Stomach (tissue), 19 donors: Measurements from ENCODE around the gene TRAPPC3L. TPM values are rescaled to one million over a fixed set of nuclear protein-coding genes. Genes with fewer than 3 reads are reported as not detected.

Experiments
- DNase-seq, 2 donors: peaks; one replicate each; pipeline versions ENCODE4 v3.0.0 to v3.0.0-alpha.2; 2013 to 2019
- H3K27ac ChIP-seq, 5 donors: fragments of 200-600 bp in 4 of 5; sonication (generic) in 4 of 5; one replicate each; pipeline ENCODE4 v1.5.1; 2013 to 2019; ENCODE audit warnings: mild to moderate bottlenecking in 1 of 5, moderate library complexity in 1 of 5
- H3K27me3 ChIP-seq, 3 donors: fragments of 200-600 bp; sonication (generic); one replicate each; pipeline ENCODE4 v1.5.1; 2017 to 2019; ENCODE audit warnings: mixed run types in 1 of 3
- H3K36me3 ChIP-seq, 4 donors: fragments of 200-600 bp; sonication (generic); 1 replicate in 3 of 4; 2 replicates in 1 of 4; pipeline ENCODE4 v1.5.1; 2016 to 2019
- H3K4me1 ChIP-seq, 4 donors: fragments of 200-600 bp; sonication (generic); one replicate each; pipeline ENCODE4 v1.5.1; 2016 to 2019
- H3K4me3 ChIP-seq, 4 donors: fragments of 200-600 bp; sonication (generic) in 3 of 4; one replicate each; pipeline ENCODE4 v1.5.1; 2016 to 2019; ENCODE audit warnings: mild to moderate bottlenecking in 1 of 4
- H3K9me3 ChIP-seq, 4 donors: fragments of 200-600 bp; sonication (generic); one replicate each; pipeline ENCODE4 v1.5.1; 2016 to 2019
- EP300 ChIP-seq: sonication (generic); formaldehyde crosslinking; IDR thresholded peaks from one replicate; pipeline ENCODE4 v1.6.1; 2017; ENCODE audit warnings: antibody characterized with exemption
- POLR2A ChIP-seq, 4 donors: fragments of 450-650 bp; IDR thresholded peaks; one replicate each; pipeline ENCODE4 v1.6.1; 2016; ENCODE audit warnings: antibody characterized with exemption in 4 of 4, control low read depth in 2 of 4, mild to moderate bottlenecking in 1 of 4, moderate library complexity in 1 of 4
- POLR2AphosphoS5 ChIP-seq, 3 donors: sonication (generic); formaldehyde crosslinking; IDR thresholded peaks; one replicate each; pipeline ENCODE4 v1.6.1; 2016; ENCODE audit warnings: antibody characterized with exemption in 3 of 3
- whole genome bisulfite sequencing, 5 donors: extraction: QIAGEN DNeasy Blood & Tissue Kit in 3 of 5; methylation state at CpG; one replicate each; pipeline versions ENCODE4 v1.1.5 to v1.1.7; 2013 to 2018; 5-methylcytosine and 5-hydroxymethylcytosine counted together
- intact Hi-C: fragments of 100-400 bp; cut with DNase I; formaldehyde crosslinking; loops from one replicate; pipeline ENCODE4 v1.15.1; 2023; ENCODE audit warnings: low total_unique reads
- long read RNA-seq, 10 donors: transcript quantifications; one replicate each; lab custom pipeline, GENCODE V29; 2026
- polyA plus RNA-seq, 3 donors: library from polyadenylated mRNA; stranded (reverse); fragments of 200-250 nt; gene quantifications; one replicate each; pipeline ENCODE4 v1.2.3, GENCODE V29; 2013
- total RNA-seq, 5 donors: library from RNA; depleted of rRNA; stranded (reverse); fragments of >200 nt; gene quantifications; one replicate each; pipeline versions ENCODE4 v1.1.0 to v1.2.3, GENCODE V29; 2014 to 2016
- TF ChIP-seq, protein P1 (sequence below), 7 experiments: fragments of 450-650 bp in 4 of 7; fragments of 200-600 bp in 3 of 7; sonication (generic) in 3 of 7; IDR thresholded peaks; one replicate each; pipeline ENCODE4 v1.5.1; 2016 to 2019; ENCODE audit warnings: antibody characterized with exemption in 7 of 7, control low read depth in 2 of 7, mild to moderate bottlenecking in 1 of 7
- donor health status: healthy with polysubstance abuse.
- donor health status: Bipolar disorder and iron deficiency.
- donor health status: healthy.

Gene TRAPPC3L
- total RNA-seq (not detected), polyA plus RNA-seq (not detected)
- long read RNA-seq, donor 1 = 0 reads
- long read RNA-seq, donor 2 = 0 reads
- long read RNA-seq, donor 3 = 0 reads
- long read RNA-seq, donor 4 = 0 reads
- long read RNA-seq, donor 5, partial matches to known transcripts = 0 of 1 reads
- long read RNA-seq, donor 5, other reads (novel, unspliced or antisense) = 0 of 1 reads
- long read RNA-seq, donor 6, partial matches to known transcripts = 0 of 1 reads
- long read RNA-seq, donor 6, other reads (novel, unspliced or antisense) = 0 of 1 reads
- long read RNA-seq, donor 7, partial matches to known transcripts = 222 of 346 reads
- long read RNA-seq, donor 7, other reads (novel, unspliced or antisense) = 124 of 346 reads
- long read RNA-seq, donor 8 = 0 reads
- long read RNA-seq, donor 9, partial matches to known transcripts = 281 of 328 reads
- long read RNA-seq, donor 9, other reads (novel, unspliced or antisense) = 47 of 328 reads
- long read RNA-seq, donor 10 = 0 reads

- Histone ChIP-seq H3K4me1 (no peaks in the 10 kb centered on the region), H3K27ac (no peak within 1 kb of the TSS), H3K27me3 (peaks cover 0 to 16% (median 0%) of the 10 kb centered on the region in 3 donors), H3K4me3 (no peak within 1 kb of the TSS), H3K9me3 (no peaks in the 10 kb centered on the region), H3K36me3 (no peaks in the 10 kb centered on the region)
- DNase-seq = no peak
- intact Hi-C loops = no loop called here
- TF ChIP-seq, protein P1, sequence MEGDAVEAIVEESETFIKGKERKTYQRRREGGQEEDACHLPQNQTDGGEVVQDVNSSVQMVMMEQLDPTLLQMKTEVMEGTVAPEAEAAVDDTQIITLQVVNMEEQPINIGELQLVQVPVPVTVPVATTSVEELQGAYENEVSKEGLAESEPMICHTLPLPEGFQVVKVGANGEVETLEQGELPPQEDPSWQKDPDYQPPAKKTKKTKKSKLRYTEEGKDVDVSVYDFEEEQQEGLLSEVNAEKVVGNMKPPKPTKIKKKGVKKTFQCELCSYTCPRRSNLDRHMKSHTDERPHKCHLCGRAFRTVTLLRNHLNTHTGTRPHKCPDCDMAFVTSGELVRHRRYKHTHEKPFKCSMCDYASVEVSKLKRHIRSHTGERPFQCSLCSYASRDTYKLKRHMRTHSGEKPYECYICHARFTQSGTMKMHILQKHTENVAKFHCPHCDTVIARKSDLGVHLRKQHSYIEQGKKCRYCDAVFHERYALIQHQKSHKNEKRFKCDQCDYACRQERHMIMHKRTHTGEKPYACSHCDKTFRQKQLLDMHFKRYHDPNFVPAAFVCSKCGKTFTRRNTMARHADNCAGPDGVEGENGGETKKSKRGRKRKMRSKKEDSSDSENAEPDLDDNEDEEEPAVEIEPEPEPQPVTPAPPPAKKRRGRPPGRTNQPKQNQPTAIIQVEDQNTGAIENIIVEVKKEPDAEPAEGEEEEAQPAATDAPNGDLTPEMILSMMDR (IDR thresholded peaks at IDR 0.05) = no peak
- TF ChIP-seq EP300 (no peak), POLR2AphosphoS5 (IDR thresholded peaks at IDR 0.05) (no peak), POLR2A (IDR thresholded peaks at IDR 0.05) (no peak)
- 42 to 48% (median 44%) methylated on average over 4 of the region's 4 CpGs for WGBS, 5 donors
These were observed at the start of gene TRAPPC3L for GRCh38 chr6:116545651-116546050. TRAPPC3L (minus strand) TSS chr6:116545684; CDS start chr6:116545514, 170 bp downstream.

GRCh38 chr6:116595247-116595646, 49.8 kb upstream of the TRAPPC3L start:
- no peak for DNase-seq
- intact Hi-C loops = no loop called here
- Histone ChIP-seq H3K27me3 (no peaks in the 10 kb centered on the region), H3K4me3 (no peak overlapping the region), H3K9me3 (no peaks in the 10 kb centered on the region), H3K36me3 (peaks cover 16 to 70% (median 51%) of the 10 kb centered on the region in 4 donors), H3K4me1 (peaks cover 0 to 2% (median 0%) of the 10 kb centered on the region in 4 donors), H3K27ac (no peak overlapping the region)
- TF ChIP-seq, protein P1 (IDR thresholded peaks at IDR 0.05) = no peak
- no peak for TF ChIP-seq POLR2AphosphoS5 (IDR thresholded peaks at IDR 0.05)
- TF ChIP-seq POLR2A (IDR thresholded peaks at IDR 0.05) = no peak
- TF ChIP-seq EP300 = no peak
- WGBS, 5 donors = 21 to 64% (median 30%) methylated on average over 3 of the region's 3 CpGs

- DNase-seq = no peak
These were observed 41.3 kb upstream of the TRAPPC3L start for GRCh38 chr6:116586738-116587137.

DNA sequence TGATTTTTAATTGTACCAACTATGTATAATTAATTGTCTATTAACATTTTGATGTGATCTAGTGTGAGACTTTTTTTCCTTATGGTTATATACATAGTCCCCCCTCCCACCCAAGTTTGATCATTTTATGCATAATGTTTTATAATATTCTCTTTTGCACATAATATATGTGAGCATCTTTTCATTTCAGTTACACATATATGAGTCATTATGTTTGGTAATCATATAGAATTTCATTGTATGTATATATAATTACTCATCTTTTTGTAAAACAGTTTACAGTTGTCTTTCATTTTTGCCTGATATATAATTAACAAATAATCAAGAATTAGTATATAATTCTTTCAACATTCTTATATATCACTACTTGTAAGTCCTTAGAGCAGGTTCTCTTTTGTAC, 40.8 kb upstream of the TRAPPC3L start:
- H3K27me3 ChIP-seq = no peaks in the 10 kb centered on the region
- intact Hi-C loops = no loop called here
- TF ChIP-seq, protein P1 (IDR thresholded peaks at IDR 0.05) = no peak
- TF ChIP-seq POLR2A (IDR thresholded peaks at IDR 0.05) = no peak
- no peak for DNase-seq
- no peak overlapping the region for H3K4me3 ChIP-seq
- peaks cover 16 to 75% (median 73%) of the 10 kb centered on the region in 4 donors for H3K36me3 ChIP-seq
- H3K9me3 ChIP-seq = no peaks in the 10 kb centered on the region
- H3K4me1 ChIP-seq = no peaks in the 10 kb centered on the region
- H3K27ac ChIP-seq = no peak overlapping the region

More at GRCh38 chr6:116586738-116587137, 41.3 kb upstream of the TRAPPC3L start:
- no peak overlapping the region for H3K4me3 ChIP-seq
- no peak overlapping the region for H3K27ac ChIP-seq
- WGBS, 5 donors = 93 to 97% (median 96%) methylated on average over 2 of the region's 2 CpGs
- TF ChIP-seq, protein P1 (IDR thresholded peaks at IDR 0.05) = no peak
- TF ChIP-seq POLR2AphosphoS5 (IDR thresholded peaks at IDR 0.05) (no peak), EP300 (no peak), POLR2A (IDR thresholded peaks at IDR 0.05) (no peak)
- no peaks in the 10 kb centered on the region for H3K4me1 ChIP-seq
- H3K36me3 ChIP-seq = peaks cover 20 to 76% (median 73%) of the 10 kb centered on the region in 4 donors
- intact Hi-C loops = no loop called here
- H3K27me3 ChIP-seq = no peaks in the 10 kb centered on the region
- H3K9me3 ChIP-seq = no peaks in the 10 kb centered on the region
